GM19023 (cell line): Measurements from ENCODE around the gene REEP1.

Experiments used
- ATAC-seq: cut with Tn5 transposase; IDR thresholded peaks from one replicate; pipeline ENCODE4 v1.9.1; 2021; ENCODE audit warnings: mild to moderate bottlenecking, moderate library complexity; ENCODE audit not compliant: unreplicated experiment

Gene REEP1, protein sequence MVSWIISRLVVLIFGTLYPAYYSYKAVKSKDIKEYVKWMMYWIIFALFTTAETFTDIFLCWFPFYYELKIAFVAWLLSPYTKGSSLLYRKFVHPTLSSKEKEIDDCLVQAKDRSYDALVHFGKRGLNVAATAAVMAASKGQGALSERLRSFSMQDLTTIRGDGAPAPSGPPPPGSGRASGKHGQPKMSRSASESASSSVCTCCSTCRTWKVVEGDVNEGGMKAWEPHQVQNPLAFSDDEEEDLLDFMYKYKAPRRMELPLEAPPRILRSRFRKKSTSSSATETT

DNA sequence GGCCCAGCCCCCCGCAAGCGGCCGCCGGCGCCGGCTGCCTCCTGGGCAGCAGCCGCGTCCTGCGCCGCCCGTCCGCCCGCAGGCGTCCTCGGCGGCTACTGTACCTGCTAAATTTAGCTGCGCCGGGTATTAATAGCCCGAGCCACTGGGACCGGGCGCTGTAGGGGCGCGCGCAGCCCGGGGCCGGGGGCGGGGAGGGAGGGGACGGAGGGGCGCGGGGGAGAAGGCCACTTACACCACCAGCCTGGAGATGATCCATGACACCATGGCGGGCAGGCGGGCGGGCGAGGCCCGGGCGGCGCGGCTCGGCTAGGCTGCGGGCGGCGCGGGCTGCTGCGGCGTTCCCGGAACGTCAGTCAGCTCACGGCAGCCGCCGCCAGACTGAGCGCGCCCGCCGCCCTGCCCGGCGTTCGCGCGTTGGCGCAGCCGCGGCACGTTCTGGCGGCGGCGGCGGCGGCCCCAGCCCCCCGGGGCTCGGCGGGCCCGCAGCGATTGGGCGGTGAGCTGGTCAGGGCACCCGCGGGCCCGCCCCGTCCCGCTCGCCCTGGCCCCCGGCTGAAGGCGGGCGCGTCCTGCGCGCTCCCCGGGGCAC is at the start of gene REEP1:
TSS of gene REEP1 (minus strand) at position 383 of the 592 bp plus-strand sequence. CDS start at position 267, 116 bp downstream.
- no peak for ATAC-seq

DNA sequence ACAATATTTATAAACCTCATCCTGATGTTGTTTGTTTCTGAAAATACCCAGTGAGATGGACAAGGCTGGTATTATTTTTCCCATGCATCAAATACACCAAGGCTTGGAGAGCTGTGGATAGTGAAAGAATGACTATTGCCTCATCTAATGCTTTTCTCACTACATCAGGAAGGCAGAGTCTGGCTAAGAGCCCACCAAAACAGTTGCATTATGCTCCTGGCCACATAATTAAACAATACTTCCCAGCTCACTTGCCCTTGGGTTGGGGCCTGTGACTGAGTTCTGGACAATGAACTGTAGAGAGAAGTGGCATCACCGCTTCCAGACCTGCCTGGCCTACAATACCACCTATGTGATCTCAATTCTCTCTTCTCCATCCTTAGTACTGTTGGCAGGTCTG is 46.4 kb upstream of the REEP1 start:
- ATAC-seq, result no peak

DNA sequence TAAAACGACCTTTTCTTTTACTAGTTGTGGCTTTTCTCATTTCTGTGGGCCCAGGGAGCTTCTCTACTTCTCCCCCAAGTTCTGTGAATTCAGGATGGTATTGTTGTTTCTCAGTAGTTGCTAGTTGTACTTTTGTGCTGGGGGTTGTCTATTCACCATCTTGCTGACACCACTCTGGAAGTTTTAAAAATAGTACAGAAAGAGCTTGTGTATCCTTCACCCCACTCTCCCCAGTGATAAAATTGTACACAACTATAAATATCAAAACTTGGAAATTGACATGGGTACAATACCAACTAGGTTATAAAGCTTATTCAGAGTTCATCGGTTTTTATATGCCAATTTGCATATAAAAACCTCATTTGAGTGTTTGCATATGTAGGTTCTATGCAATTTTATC is 45.3 kb upstream of the REEP1 start:
- ATAC-seq, result no peak

DNA sequence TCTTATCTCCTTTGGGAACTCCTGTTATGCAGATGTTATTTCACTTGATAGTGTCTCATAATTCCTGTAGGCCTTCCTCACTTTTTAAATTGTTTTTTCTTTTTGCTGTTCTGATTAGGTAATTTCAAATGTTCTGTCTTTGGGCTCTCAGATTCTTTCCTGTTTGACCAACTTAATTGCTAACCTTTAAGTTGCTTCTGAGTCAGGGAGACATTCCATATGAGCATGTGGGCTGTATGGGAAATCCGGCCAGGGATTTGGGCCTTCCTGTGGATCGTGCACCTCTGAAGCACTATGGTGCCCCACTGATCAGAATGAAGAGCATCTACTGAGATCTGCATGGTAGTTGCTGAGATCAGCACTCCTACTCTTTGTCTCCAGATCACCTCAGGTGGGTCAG is 44.7 kb upstream of the REEP1 start:
- no peak for ATAC-seq

DNA sequence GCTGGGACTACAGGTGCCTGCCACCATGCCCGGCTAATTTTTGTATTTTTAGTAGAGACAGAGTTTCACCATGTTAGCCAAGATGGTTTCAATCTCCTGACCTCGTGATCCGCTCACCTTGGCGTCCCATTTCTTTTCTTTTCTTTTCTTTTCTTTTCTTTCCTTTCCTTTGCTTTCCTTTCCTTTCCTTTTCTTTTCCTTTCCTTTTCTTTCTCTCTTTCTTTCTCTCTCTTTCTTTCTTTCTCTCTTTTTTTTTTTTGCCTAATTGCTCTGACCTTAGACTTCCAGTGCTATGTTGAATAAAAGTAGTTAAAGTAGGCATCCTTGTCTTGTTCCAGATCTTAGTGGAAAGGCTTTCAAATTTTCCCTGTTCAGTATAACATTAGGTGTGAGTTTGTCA is 41.0 kb upstream of the REEP1 start:
- ATAC-seq, result no peak

DNA sequence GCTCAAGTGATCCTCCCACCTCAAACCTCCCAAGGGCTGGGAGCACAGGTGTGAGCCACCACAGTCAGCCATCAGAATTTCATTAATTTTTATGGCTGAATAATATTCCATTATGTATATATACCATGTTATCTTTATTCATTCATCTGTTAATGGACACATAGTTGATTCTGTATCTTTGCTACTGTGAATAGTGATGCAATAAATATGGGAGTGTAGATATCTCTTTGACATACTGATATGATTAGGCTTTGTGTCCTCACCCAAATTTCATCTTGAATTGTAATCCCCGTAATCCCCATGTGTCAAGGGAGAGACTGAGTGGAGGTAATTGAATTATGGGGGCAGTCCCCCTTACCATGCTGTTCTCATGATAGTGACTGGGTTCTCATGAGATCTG is 38.2 kb upstream of the REEP1 start:
- ATAC-seq, result no peak

DNA sequence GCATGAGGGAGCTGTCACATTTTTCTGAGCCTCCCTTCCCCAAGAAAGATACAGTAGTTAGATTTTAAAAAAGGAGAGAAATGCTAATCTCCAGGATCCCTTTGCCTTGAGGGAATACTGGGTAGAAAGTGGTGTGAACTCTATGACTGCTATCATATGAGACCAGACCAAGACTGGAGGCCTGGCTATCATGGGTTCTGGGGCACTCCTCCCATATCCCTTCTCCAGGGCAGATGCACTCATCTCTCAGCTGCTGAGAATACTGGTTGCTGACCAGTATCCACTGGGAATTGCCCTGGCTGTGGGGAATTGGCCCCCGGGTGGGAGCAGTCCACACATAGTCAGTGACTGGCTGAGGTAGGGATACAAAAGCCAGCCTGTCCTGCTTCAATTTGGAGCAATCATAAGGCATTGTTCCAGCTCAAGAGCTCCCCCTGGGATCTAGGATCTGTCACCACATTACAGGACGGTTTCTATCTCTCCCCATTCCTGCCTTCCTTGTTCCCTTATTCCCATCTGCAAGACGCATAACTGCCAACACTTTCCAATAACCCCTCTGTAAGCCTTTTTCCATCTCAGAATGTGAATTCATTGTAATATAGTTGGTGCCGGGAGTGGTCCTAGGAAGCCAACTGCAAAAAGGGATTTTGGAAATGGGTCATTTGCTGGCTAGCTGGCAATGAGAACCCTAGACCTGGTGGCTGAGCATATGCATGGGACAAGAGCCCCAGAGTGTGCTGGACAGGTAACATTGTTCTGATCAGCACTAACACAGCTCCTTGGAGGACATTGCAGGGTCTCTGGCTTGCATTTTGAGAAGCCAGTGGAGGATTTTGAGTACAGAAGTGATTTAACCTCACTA is 35.4 kb upstream of the REEP1 start:
- no peak for ATAC-seq

DNA sequence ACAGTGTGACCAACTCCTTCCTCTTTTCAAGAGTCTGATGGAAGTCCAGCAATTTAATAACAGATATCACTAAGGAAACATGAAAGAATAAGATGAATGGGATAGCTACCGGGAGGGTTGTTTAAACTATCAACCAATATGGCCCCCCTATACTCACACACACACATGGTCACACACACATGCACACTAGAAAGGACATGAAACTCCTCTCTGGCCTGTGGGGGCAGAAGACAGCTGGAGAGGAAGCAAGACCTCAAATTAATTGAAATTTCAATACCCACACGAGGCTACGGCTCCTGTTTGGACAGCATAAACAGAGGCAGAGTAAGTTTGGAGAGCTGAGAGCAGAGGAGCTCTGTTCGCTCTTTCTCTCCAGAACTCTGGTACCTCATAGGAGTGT is 34.7 kb upstream of the REEP1 start:
- ATAC-seq, result no peak

DNA sequence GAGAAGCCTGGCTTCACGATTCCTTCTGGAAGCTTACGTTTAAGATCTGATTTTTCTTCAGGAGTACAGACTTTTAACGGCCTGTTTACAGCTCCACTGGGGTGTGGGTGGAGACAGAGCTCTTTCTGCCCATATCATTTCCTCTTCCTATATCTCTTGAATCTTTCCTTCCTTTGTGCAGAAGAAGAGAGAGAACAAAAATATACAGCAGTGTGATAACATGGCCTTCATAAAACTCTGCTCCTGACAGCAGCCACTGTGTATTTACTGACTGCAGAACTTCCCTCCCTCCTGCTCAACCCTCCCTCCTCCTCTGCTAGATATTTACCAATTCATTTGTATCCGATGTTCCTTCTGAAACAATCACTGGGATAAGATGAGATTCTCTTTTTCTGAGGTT is 34.1 kb upstream of the REEP1 start:
- no peak for ATAC-seq

DNA sequence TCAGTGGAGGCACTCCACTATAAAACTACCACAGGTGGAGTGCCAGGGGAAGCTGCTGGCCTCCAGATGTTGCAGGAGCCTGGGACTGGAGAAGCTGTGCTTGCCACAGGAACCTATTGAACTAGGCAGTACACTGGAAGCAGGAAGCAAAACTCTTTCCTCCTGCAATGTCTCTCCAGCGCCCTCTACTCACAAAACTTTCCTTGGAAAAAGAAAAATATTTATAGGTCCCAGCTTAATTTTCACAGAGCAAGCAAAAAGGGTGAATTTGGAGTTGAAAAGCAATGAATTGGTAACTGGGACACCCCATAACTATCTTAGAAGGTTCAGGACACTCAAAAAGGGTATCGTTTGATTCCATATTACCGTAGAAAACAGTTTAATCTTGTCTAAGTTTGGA is 33.2 kb upstream of the REEP1 start:
- ATAC-seq, result no peak

DNA sequence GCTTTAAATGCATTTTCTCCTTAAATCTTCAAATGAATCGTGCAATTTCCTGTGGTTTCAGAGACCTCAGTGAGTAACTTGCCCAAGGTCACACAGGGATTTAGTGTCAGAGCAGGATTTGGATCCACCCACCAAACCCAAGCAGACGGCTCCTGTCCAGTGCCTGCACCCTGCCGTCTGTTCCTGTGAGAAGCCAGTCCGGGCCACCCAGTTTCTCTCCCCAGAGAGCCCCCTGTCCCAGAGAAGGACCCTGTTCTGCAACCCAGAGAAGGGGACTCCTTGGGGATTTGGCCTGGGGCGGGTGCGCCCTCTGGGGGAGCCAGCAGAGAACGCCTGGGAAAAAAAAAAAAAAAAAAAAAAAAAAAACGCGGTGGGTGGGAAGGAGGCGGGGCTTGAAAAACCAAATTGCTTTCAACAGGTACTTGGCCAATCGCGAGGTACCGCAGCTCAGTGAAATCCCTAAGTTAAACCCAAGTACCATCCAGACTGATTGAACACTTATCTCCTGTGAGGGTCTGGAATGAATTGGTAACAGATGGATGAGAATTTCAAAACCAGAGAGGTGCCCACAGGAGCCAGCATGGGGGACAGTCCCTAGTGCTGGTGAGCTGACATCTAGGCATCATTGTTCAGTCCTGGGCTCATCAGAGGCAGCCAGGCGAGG is 30.9 kb upstream of the REEP1 start:
- ATAC-seq, result no peak

DNA sequence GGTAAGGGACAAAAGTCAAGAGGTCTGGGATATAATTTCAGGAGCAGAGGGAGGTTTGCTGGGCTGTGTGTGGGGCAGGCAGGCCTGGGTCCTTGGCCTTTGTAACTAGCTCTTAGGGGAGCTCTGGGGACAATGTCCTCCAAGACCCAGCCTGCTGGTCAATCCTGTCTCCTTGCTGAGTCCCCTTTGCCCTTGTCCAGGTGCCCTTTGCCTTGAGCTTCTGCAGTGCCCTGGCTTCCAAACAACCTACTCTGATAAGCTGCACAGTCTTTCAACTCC is 30.0 kb upstream of the REEP1 start:
- ATAC-seq, result no peak

DNA sequence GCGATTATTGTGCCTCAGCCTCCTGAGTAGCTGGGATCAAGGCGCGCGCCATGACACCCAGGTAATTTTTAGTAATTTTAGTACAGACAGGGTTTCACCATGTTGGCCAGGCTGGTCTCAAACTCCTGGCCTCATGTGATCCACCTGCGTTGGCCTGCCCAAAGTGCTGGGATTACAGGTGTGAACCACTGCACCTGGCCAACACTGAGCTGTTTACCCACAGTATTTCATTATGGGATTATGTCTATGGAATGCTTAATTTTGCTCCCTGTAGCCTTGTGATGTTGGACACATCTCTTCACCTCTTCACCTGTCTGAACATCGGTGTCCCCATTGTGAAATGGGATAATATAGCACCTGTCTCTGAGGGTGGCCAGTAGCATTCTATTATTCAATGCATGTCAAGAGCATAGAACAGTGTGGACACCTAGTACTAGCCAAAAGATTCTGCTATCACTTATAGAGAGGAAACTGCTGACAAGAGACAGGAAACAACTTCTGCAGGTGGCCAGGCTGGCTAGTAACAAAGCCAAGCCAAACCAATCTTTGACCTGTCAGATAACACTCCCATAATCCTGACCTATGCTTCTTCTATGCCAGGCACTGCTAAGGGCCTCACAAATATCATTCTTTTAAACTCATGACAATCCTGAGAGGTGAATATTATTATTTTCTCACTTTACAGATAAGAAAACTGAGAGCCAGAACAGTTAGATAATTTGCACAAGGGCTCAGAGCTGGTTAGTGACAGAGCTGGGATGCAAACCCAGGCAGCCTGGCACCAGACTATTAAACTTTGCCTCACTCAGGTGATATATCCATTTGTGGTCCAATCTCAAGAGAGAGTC is 29.4 kb upstream of the REEP1 start:
- ATAC-seq, result no peak

DNA sequence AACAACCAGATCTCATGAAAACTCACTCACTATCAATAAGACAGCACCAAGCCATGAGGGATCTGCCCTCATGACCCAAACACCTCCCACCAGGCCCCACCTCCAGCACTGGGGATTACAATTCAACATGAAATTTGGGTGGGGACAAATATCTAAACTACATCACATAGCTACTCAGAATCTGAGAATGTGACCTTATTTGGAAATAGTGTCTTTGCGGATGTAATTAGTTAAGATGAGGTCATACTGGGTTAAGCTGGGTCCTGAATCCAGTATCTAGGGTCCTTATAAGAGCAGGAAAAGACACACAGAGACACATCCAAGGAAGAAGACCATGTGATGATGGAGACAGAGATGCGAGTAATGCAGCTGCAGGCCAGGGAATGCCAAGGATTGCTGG is 27.5 kb upstream of the REEP1 start:
- no peak for ATAC-seq

DNA sequence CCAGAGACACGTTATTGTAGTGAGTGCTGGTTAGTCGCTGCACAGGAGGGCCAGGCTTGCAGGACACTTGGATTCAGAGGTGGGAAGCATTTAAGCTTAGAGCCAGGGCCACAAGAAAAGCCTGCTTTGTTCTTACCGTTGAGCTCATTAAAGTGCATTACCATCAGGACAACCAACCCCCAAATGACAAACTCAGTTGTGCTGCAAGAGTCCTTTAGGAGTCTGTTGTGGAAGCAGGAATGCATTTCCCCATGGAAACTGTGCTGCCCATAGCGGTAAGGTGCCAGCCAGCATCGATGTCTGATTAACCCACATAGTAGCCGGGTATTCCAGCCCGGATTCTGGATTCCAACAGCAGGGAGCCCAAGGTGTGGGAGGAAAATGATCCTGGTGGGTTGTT is 23.4 kb upstream of the REEP1 start:
- no peak for ATAC-seq

DNA sequence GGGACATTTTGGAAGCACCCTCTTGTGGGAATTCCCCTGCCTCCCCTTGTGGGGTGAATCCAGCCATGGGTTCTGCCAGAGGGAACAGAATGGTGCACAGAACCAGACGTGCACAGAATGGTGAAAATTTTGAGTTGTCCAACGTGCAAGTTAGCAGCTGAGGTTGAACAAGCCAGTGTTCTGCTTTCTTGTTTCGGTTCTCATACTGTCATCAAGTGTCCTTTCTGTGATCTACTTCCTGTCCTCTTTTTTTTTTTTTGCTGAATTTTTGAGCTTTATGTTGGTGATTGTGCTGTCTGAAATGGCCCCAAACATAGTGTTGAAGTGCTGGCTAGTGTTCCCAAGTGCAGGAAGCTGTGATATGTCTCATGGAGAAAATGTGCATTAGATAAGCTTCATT is 21.5 kb upstream of the REEP1 start:
- ATAC-seq, result peak; percentile 63

DNA sequence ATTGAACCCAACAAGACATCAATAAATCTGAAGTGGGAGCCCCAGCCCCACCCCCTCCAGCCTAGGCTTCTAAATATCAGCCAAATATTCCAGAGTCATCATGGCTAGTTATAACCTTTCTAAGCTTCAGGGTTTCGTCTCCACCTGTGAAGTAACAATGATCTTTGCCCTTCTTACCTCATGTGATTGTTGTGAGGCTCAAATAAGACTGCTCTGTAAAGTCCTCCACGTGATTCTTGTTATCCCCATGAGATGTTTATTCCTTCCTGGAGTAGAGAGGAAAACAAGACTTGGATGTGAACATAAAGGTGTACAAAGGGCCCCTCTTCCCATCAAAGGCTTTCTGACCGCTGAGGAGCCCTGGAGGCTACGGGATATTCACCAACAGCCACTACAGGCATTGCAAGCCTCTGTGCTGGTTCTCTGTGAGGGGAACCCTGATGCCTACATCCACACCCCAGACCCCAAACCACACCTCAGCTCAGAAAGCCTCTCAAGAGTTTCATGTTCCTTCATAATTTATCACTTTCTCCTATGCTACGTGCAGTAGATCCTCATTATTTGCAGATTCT is 20.1 kb upstream of the REEP1 start:
- no peak for ATAC-seq

DNA sequence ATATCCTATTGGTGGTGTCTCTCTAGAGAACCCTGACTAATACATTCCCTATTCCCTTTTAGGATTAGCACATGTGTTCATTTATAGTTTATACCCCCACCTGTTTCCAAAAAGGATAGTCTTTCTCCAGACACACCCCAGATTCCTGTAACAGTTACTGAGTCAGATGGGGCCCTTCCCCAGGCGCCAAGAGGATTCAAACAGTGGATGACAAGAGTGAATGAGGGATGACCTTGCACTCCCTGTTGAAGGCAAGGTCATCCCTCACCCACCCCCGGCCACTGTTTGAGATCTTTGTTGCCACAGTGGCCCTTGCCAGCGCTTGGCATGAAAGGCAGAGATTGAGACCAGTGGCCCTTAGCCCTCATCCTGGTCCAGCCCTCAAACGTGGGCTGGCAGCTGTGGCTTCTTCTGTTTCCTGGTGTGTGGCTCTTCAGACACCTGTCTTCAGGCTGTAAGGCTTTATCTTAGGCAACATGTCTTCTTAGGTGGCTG is 15.3 kb upstream of the REEP1 start:
- no peak for ATAC-seq

DNA sequence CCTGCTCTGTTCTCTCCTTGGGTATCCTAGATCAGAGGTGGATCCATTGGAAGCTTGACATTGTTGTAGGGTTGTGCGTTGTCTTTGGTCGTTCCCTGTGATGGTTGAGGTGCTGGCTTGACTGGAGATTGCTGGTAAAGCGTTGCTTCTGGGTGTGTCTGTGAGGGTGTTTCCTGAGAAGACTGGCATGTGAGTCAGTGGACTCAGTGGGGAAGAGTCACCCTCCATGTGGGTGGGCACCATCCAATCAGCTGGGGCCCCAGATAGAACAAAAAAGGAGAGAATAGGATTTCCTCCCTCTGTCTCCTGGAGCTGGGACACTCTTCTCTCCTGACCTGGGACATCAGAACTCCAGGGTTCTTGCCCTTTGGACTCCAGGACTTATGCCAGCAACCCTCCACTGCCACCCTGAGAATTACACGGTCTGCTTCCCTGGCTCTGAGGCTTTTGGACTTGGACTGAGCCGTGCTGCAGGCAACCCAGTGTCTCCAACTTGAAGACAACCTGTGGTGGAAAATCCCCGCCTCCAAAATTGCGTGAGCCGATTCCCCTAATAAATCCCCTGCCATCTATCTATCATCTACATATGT is 14.8 kb upstream of the REEP1 start:
- ATAC-seq, result no peak

DNA sequence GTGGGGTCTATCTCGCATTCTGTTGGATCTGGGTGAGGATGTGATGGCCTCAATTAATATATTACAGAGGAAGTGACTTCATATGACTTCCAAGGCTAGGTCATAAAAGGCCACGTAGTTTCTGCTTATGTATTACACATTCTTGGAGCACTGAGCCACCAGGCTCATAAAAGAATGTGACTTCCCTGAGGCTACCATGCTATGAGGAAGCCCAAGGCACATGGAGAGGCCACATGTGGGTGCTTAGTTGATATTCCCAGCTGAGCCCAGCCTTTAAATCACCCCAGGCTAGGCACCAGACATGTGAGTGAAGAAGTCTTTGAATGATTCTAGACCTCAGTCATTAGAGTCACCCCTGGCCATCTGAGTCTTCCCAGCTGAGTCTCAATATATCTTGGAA is 13.3 kb upstream of the REEP1 start:
- ATAC-seq, result no peak
